Naive B cell (primary cell): Measurements from ENCODE around the gene GRK5. TPM values are rescaled to one million over a fixed set of nuclear protein-coding genes. Genes with fewer than 3 reads are reported as not detected.
A peak's percentile ranks its signal among the peaks of the same experiment; 100 is the strongest.

Source experiments
- ATAC-seq, 2 donors: fragments of 150-1000 bp; cut with Tn5 transposase; 2 replicates each; pipeline ENCODE4 v1.10.0; 2021; ENCODE audit warnings: low read depth in 2 of 2, mild to moderate bottlenecking in 2 of 2, moderate library complexity in 2 of 2
- DNase-seq: peaks from one replicate; pipeline ENCODE4 v3.0.0; 2022
- H3K27ac Mint-ChIP-seq, 6 donors: one replicate each; pipeline ENCODE4 v1.8.0; 2020 to 2022; ENCODE audit warnings: mild to moderate bottlenecking in 6 of 6, mixed read lengths in 6 of 6, moderate library complexity in 5 of 6, inconsistent platforms in 2 of 6
- H3K27me3 Mint-ChIP-seq, 3 donors: one replicate each; pipeline ENCODE4 v1.8.0; 2021 to 2022; ENCODE audit warnings: mixed read lengths in 3 of 3, mild to moderate bottlenecking in 1 of 3
- H3K36me3 Mint-ChIP-seq, 2 donors: one replicate each; pipeline ENCODE4 v1.8.0; 2020 to 2022; ENCODE audit warnings: mixed read lengths in 2 of 2, inconsistent platforms in 1 of 2, mild to moderate bottlenecking in 1 of 2
- H3K4me1 Mint-ChIP-seq, 3 donors: one replicate each; pipeline ENCODE4 v1.8.0; 2020 to 2022; ENCODE audit warnings: mixed read lengths in 3 of 3, inconsistent platforms in 1 of 3, mild to moderate bottlenecking in 1 of 3, moderate library complexity in 1 of 3
- H3K4me3 Mint-ChIP-seq, 8 donors: one replicate each; pipeline ENCODE4 v1.8.0; 2020 to 2022; ENCODE audit warnings: mild to moderate bottlenecking in 8 of 8, mixed read lengths in 8 of 8, moderate library complexity in 8 of 8, inconsistent platforms in 2 of 8
- H3K9me3 Mint-ChIP-seq, 7 donors: one replicate each; pipeline ENCODE4 v1.8.0; 2020 to 2022; ENCODE audit warnings: mixed read lengths in 7 of 7, mild to moderate bottlenecking in 5 of 7, inconsistent platforms in 2 of 7, moderate library complexity in 1 of 7
- polyA plus RNA-seq, 6 donors: library from polyadenylated mRNA; unstranded; fragments of 300-500 nt; fragmentation: Illumina TruSeq; gene quantifications; one replicate each; pipeline ENCODE4 v1.2.3, GENCODE V29; 2021; ENCODE audit warnings: low read depth in 6 of 6

Gene GRK5
- polyA plus RNA-seq, 6 donors from 2014 or later, result 7.2 to 24.6 (median 13.7) TPM

- peaks cover 37 to 61% (median 37%) of the 10 kb centered on the region in 3 donors for H3K4me1 Mint-ChIP-seq
Measured at GRCh38 chr10:119348516-119349240, 141.3 kb downstream of the GRK5 start.

GRCh38 chr10:119349341-119349740, 142.0 kb downstream of the GRK5 start:
- DNase-seq (no peak), ATAC-seq (no peak)
- H3K27me3 Mint-ChIP-seq, result no peaks in the 10 kb centered on the region
- H3K27ac Mint-ChIP-seq, result peak overlapping the region in 2 of 6 donors; percentile 15 to 79
- peaks cover 36 to 41% of the 10 kb centered on the region in 2 donors for H3K36me3 Mint-ChIP-seq
- no peak overlapping the region for H3K4me3 Mint-ChIP-seq
- peaks cover 4 to 20% (median 16%) of the 10 kb centered on the region in 7 donors for H3K9me3 Mint-ChIP-seq
- H3K4me1 Mint-ChIP-seq, result peaks cover 32 to 56% (median 33%) of the 10 kb centered on the region in 3 donors

More at GRCh38 chr10:119348516-119349240, 141.3 kb downstream of the GRK5 start:
- no peak for ATAC-seq
- no peak overlapping the region for H3K4me3 Mint-ChIP-seq
- no peaks in the 10 kb centered on the region for H3K27me3 Mint-ChIP-seq
- H3K9me3 Mint-ChIP-seq, result peaks cover 4 to 20% (median 16%) of the 10 kb centered on the region in 7 donors
- peak overlapping the region in 4 of 6 donors; percentile 15 to 79 (median 66) for H3K27ac Mint-ChIP-seq
- DNase-seq, result no peak
- peaks cover 36 to 41% of the 10 kb centered on the region in 2 donors for H3K36me3 Mint-ChIP-seq

GRCh38 chr10:119349937-119350501, 142.6 kb downstream of the GRK5 start:
- peaks cover 26 to 50% (median 30%) of the 10 kb centered on the region in 3 donors for H3K4me1 Mint-ChIP-seq
- ATAC-seq (no peak), DNase-seq (no peak)
- H3K4me3 Mint-ChIP-seq, result no peak overlapping the region
- peak overlapping the region in 1 of 6 donors; percentile 36 for H3K27ac Mint-ChIP-seq
- peaks cover 36 to 41% of the 10 kb centered on the region in 2 donors for H3K36me3 Mint-ChIP-seq
- H3K9me3 Mint-ChIP-seq, result peaks cover 4 to 20% (median 16%) of the 10 kb centered on the region in 7 donors
- H3K27me3 Mint-ChIP-seq, result no peaks in the 10 kb centered on the region

- Mint-ChIP-seq H3K27ac (peak overlapping the region in 2 of 6 donors; percentile 9 to 36), H3K4me3 (no peak overlapping the region)
- no peak for DNase-seq
Measured at GRCh38 chr10:119350502-119351097, 143.2 kb downstream of the GRK5 start.

GRCh38 chr10:119351189-119351588, 143.8 kb downstream of the GRK5 start:
- ATAC-seq (no peak), DNase-seq (no peak)
- Mint-ChIP-seq H3K4me1 (peaks cover 17 to 38% (median 20%) of the 10 kb centered on the region in 3 donors), H3K4me3 (no peak overlapping the region), H3K36me3 (peaks cover 39 to 42% of the 10 kb centered on the region in 2 donors), H3K27me3 (no peaks in the 10 kb centered on the region), H3K27ac (peak overlapping the region in 1 of 6 donors; percentile 8), H3K9me3 (peaks cover 8 to 27% (median 23%) of the 10 kb centered on the region in 7 donors)

More at GRCh38 chr10:119350502-119351097, 143.2 kb downstream of the GRK5 start:
- ATAC-seq, result no peak
- H3K9me3 Mint-ChIP-seq, result peaks cover 4 to 22% (median 17%) of the 10 kb centered on the region in 7 donors
- H3K4me1 Mint-ChIP-seq, result peaks cover 20 to 44% (median 25%) of the 10 kb centered on the region in 3 donors
- H3K27me3 Mint-ChIP-seq, result no peaks in the 10 kb centered on the region
- H3K36me3 Mint-ChIP-seq, result peaks cover 35 to 37% of the 10 kb centered on the region in 2 donors

GRCh38 chr10:119352042-119352441, 144.7 kb downstream of the GRK5 start:
- Mint-ChIP-seq H3K4me1 (peaks cover 20 to 33% (median 27%) of the 10 kb centered on the region in 3 donors), H3K27ac (peak overlapping the region in 1 of 6 donors; percentile 37), H3K9me3 (peaks cover 8 to 32% (median 29%) of the 10 kb centered on the region in 7 donors), H3K4me3 (peak overlapping the region in 1 of 8 donors; percentile 25), H3K27me3 (no peaks in the 10 kb centered on the region), H3K36me3 (peaks cover 48 to 49% of the 10 kb centered on the region in 2 donors)
- ATAC-seq, result no peak
- DNase-seq, result no peak

- H3K27ac Mint-ChIP-seq, result peak overlapping the region in 5 of 6 donors; percentile 34 to 75 (median 57)
Measured at GRCh38 chr10:119352807-119353206, 145.4 kb downstream of the GRK5 start.

GRCh38 chr10:119353421-119353820, 146.1 kb downstream of the GRK5 start:
- Mint-ChIP-seq H3K4me1 (peaks cover 22 to 25% (median 25%) of the 10 kb centered on the region in 3 donors), H3K9me3 (peaks cover 8 to 32% (median 29%) of the 10 kb centered on the region in 7 donors), H3K36me3 (peaks cover 40 to 47% of the 10 kb centered on the region in 2 donors), H3K4me3 (no peak overlapping the region), H3K27ac (peak overlapping the region in 2 of 6 donors; percentile 41 to 57), H3K27me3 (no peaks in the 10 kb centered on the region)
- ATAC-seq (no peak), DNase-seq (no peak)

More at GRCh38 chr10:119352807-119353206, 145.4 kb downstream of the GRK5 start:
- peaks cover 8 to 32% (median 29%) of the 10 kb centered on the region in 7 donors for H3K9me3 Mint-ChIP-seq
- no peak for ATAC-seq
- peaks cover 23 to 27% (median 25%) of the 10 kb centered on the region in 3 donors for H3K4me1 Mint-ChIP-seq
- peak overlapping the region in 1 of 8 donors; percentile 67 for H3K4me3 Mint-ChIP-seq
- H3K27me3 Mint-ChIP-seq, result no peaks in the 10 kb centered on the region
- H3K36me3 Mint-ChIP-seq, result peaks cover 45 to 48% of the 10 kb centered on the region in 2 donors
- no peak for DNase-seq

GRCh38 chr10:119355930-119356329, 148.6 kb downstream of the GRK5 start:
- DNase-seq (no peak), ATAC-seq (no peak)
- peaks cover 28 to 44% of the 10 kb centered on the region in 2 donors for H3K36me3 Mint-ChIP-seq
- peaks cover 10 to 30% (median 23%) of the 10 kb centered on the region in 7 donors for H3K9me3 Mint-ChIP-seq
- peaks cover 38 to 40% (median 39%) of the 10 kb centered on the region in 3 donors for H3K4me1 Mint-ChIP-seq
- no peak overlapping the region for H3K4me3 Mint-ChIP-seq
- no peak overlapping the region for H3K27ac Mint-ChIP-seq
- no peaks in the 10 kb centered on the region for H3K27me3 Mint-ChIP-seq

GRCh38 chr10:119357412-119358151, 150.2 kb downstream of the GRK5 start:
- no peak for DNase-seq
- H3K9me3 Mint-ChIP-seq, result peaks cover 8 to 16% (median 12%) of the 10 kb centered on the region in 7 donors
- H3K4me3 Mint-ChIP-seq, result peak overlapping the region in 2 of 8 donors; percentile 20 to 69
- no peaks in the 10 kb centered on the region for H3K27me3 Mint-ChIP-seq
- H3K4me1 Mint-ChIP-seq, result peaks cover 42 to 50% (median 44%) of the 10 kb centered on the region in 3 donors
- H3K36me3 Mint-ChIP-seq, result peaks cover 20 to 29% of the 10 kb centered on the region in 2 donors
- ATAC-seq, result no peak
- H3K27ac Mint-ChIP-seq, result peak overlapping the region in 2 of 6 donors; percentile 38 to 59

- peak overlapping the region in 3 of 6 donors; percentile 38 to 80 (median 74) for H3K27ac Mint-ChIP-seq
- H3K27me3 Mint-ChIP-seq, result no peaks in the 10 kb centered on the region
- peaks cover 6 to 13% (median 12%) of the 10 kb centered on the region in 7 donors for H3K9me3 Mint-ChIP-seq
- peaks cover 15 to 23% of the 10 kb centered on the region in 2 donors for H3K36me3 Mint-ChIP-seq
- H3K4me3 Mint-ChIP-seq, result peak overlapping the region in 2 of 8 donors; percentile 20 to 65
- ATAC-seq (peak; percentile 45 to 60), DNase-seq (no peak)
- peaks cover 38 to 45% (median 38%) of the 10 kb centered on the region in 3 donors for H3K4me1 Mint-ChIP-seq
Measured at GRCh38 chr10:119358152-119358512, 150.8 kb downstream of the GRK5 start.

- Mint-ChIP-seq H3K27ac (peak overlapping the region in 5 of 6 donors; percentile 14 to 80 (median 74)), H3K27me3 (no peaks in the 10 kb centered on the region), H3K4me1 (peaks cover 35 to 43% (median 35%) of the 10 kb centered on the region in 3 donors), H3K9me3 (peaks cover 6 to 13% (median 12%) of the 10 kb centered on the region in 7 donors), H3K36me3 (peaks cover 13 to 23% of the 10 kb centered on the region in 2 donors), H3K4me3 (peak overlapping the region in 2 of 8 donors; percentile 23 to 65)
- no peak for DNase-seq
- ATAC-seq, result no peak
Measured at GRCh38 chr10:119358567-119358966, 151.2 kb downstream of the GRK5 start.
